GM21717 (cell line): ENCODE measurements around the gene ERMAP.
"Not testable (repeated sequence)": the region's sequence is repeated elsewhere in the genome, so short reads cannot be mapped to it uniquely, and the experiment has no call there.

Experiments used
- ATAC-seq: cut with Tn5 transposase; IDR thresholded peaks from one replicate; pipeline ENCODE4 v1.9.1; 2021; ENCODE audit warnings: mild to moderate bottlenecking, moderate library complexity; ENCODE audit not compliant: unreplicated experiment

Gene ERMAP

GRCh38 chr1:42841440-42842147 is 24.7 kb downstream of the ERMAP start:
- ATAC-seq: no peak

GRCh38 chr1:42844592-42845140 is 27.7 kb downstream of the ERMAP start:
- ATAC-seq: no peak

GRCh38 chr1:42845193-42845592 is 28.3 kb downstream of the ERMAP start:
- ATAC-seq: no peak

GRCh38 chr1:42845866-42846256 is 28.9 kb downstream of the ERMAP start:
- ATAC-seq: no peak

GRCh38 chr1:42846257-42847110 is 29.6 kb downstream of the ERMAP start, which contains the start of gene ZNF691:
ZNF691 (plus strand) TSS chr1:42846613; CDS start chr1:42849659, 3,046 bp downstream.
- peak; percentile 82 for ATAC-seq

- ATAC-seq: peak; percentile 12
Observed at GRCh38 chr1:42847111-42847595, 30.2 kb downstream of the ERMAP start.

GRCh38 chr1:42847721-42848460 is 31.0 kb downstream of the ERMAP start:
- no peak for ATAC-seq

- ATAC-seq: no peak
Observed at GRCh38 chr1:42848823-42849537, 32.1 kb downstream of the ERMAP start.

- no peak for ATAC-seq
Observed at GRCh38 chr1:42849944-42850343, 33.0 kb downstream of the ERMAP start.

- ATAC-seq: no peak
Observed at GRCh38 chr1:42851420-42851819, 34.5 kb downstream of the ERMAP start.

GRCh38 chr1:42851960-42852607 is 35.2 kb downstream of the ERMAP start:
- ATAC-seq: no peak

GRCh38 chr1:42852608-42852980 is 35.7 kb downstream of the ERMAP start:
- no peak for ATAC-seq

- ATAC-seq: no peak
Observed at GRCh38 chr1:42853116-42853884, 36.4 kb downstream of the ERMAP start.

GRCh38 chr1:42856554-42856953 is 39.6 kb downstream of the ERMAP start:
- ATAC-seq: not testable (repeated sequence)

- not testable (repeated sequence) for ATAC-seq
Observed at GRCh38 chr1:42859366-42859765, 42.4 kb downstream of the ERMAP start.

- ATAC-seq: no peak
Observed at GRCh38 chr1:42860339-42861013, 43.6 kb downstream of the ERMAP start.

- ATAC-seq: no peak
Observed at GRCh38 chr1:42861014-42861399, 44.1 kb downstream of the ERMAP start.

GRCh38 chr1:42866549-42866948 is 49.6 kb downstream of the ERMAP start:
- no peak for ATAC-seq
